Nephron progenitor cell (in vitro differentiated cells): ENCODE measurements around the gene DAB1.

ENCODE experiments used
- DNase-seq: peaks from one replicate; pipeline ENCODE4 v3.0.0; 2021
- H3K27ac Mint-ChIP-seq: 2 replicates; pipeline ENCODE4 v1.8.0; 2021; ENCODE audit warnings: mild to moderate bottlenecking, moderate library complexity, mixed read lengths
- H3K27me3 Mint-ChIP-seq: 2 replicates; pipeline ENCODE4 v1.8.0; 2021; ENCODE audit warnings: mild to moderate bottlenecking, low read depth, mixed read lengths; ENCODE audit not compliant: poor library complexity
- H3K36me3 Mint-ChIP-seq: 2 replicates; pipeline ENCODE4 v1.8.0; 2021; ENCODE audit warnings: low read depth, mixed read lengths
- H3K4me1 Mint-ChIP-seq: 2 replicates; pipeline ENCODE4 v1.8.0; 2021; ENCODE audit warnings: mixed read lengths
- H3K4me3 Mint-ChIP-seq: 2 replicates; pipeline ENCODE4 v1.8.0; 2021; ENCODE audit warnings: mild to moderate bottlenecking, moderate library complexity, mixed read lengths
- H3K9me3 Mint-ChIP-seq: 2 replicates; pipeline ENCODE4 v1.8.0; 2021; ENCODE audit warnings: mild to moderate bottlenecking, moderate library complexity, mixed read lengths
- CTCF ChIP-seq: fragments of 200-600 bp; sonication (generic); IDR thresholded peaks from 2 replicates; pipeline ENCODE4 v1.5.0; 2021; ENCODE audit warnings: antibody characterized with exemption

DAB1 gene

DNA sequence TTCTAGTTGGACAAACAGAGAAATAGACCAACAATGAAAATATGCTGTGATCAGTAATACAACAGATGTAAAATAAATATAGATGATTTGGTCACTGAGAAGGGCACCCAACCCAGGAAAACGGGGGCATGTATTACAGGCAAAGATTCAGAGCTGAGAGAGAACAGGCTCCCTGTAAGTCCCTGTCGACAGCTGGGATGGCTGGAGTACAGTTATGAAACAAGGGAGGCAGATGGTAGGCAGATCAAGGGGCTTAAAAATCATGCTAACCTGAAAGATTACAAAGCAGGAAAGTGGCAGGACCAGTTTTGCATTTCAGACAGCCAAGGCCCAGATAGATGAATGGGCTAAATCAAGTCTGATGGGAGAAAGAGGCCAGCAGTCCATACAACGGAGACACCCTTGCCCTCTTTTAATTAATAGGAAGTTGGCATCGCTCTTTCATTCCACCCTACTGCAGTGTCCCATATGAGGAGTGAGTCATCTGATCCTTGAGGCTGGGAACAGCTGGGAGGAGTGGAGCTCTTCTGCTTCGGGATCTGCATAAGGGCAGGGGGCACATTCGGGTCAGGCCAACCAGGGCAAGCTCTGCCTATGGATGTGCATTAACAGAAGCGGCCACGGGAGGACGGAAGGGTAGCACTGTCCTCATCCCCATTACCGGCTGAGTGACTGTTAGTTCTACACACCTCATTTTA is 171.1 kb downstream of the DAB1 start:
- H3K27ac Mint-ChIP-seq, result no peak overlapping the region
- no peaks in the 10 kb centered on the region for H3K27me3 Mint-ChIP-seq
- no peak overlapping the region for H3K4me3 Mint-ChIP-seq
- TF ChIP-seq CTCF, result no peak
- no peak for DNase-seq
- no peaks in the 10 kb centered on the region for H3K36me3 Mint-ChIP-seq
- H3K4me1 Mint-ChIP-seq, result peaks cover 6% of the 10 kb centered on the region
- H3K9me3 Mint-ChIP-seq, result peaks cover 3% of the 10 kb centered on the region

DNA sequence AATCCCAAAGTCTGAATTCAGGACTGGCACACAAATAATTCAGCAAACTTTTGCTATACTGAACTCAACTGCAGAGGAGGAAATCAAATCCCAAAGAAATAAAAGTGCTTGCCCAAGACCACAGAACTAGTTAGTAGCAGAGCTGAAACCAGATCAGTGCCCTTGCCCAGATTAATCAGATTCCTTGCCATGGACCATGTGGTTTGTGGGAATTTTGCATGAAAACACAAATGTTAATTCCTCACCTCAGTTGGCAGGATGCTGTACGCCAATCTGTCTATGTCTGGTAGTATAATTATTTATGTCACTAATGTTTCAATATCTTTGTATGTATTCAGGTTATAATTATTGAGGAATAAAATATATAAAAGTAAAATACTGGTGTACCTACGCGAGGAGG is 173.8 kb downstream of the DAB1 start:
- Mint-ChIP-seq H3K27me3 (no peaks in the 10 kb centered on the region), H3K9me3 (peaks cover 21% of the 10 kb centered on the region), H3K27ac (no peak overlapping the region), H3K4me3 (no peak overlapping the region), H3K36me3 (no peaks in the 10 kb centered on the region), H3K4me1 (peaks cover 6% of the 10 kb centered on the region)
- DNase-seq, result no peak
- no peak for TF ChIP-seq CTCF

DNA sequence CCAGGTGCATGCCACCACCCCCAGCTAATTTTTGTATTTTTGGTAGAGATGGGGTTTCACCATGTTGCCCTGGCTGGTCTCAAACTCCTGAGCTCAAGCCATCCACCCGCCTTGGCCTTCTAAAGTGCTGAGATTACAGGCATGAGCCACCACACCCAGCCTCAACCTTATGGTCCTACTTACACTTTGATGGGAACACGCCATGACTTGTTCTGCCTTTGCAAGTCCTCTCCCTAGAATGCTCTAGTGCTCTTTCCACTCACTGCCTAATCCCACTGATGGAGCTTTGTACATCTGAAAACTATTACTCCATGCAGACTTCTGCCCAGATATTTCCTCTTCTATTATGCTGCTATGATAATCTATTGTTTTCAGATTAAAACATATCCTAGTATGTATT is 174.3 kb downstream of the DAB1 start:
- H3K27ac Mint-ChIP-seq, result no peak overlapping the region
- no peaks in the 10 kb centered on the region for H3K27me3 Mint-ChIP-seq
- H3K4me1 Mint-ChIP-seq, result peaks cover 6% of the 10 kb centered on the region
- H3K4me3 Mint-ChIP-seq, result no peak overlapping the region
- peaks cover 25% of the 10 kb centered on the region for H3K9me3 Mint-ChIP-seq
- TF ChIP-seq CTCF, result no peak
- no peaks in the 10 kb centered on the region for H3K36me3 Mint-ChIP-seq
- DNase-seq, result no peak

DNA sequence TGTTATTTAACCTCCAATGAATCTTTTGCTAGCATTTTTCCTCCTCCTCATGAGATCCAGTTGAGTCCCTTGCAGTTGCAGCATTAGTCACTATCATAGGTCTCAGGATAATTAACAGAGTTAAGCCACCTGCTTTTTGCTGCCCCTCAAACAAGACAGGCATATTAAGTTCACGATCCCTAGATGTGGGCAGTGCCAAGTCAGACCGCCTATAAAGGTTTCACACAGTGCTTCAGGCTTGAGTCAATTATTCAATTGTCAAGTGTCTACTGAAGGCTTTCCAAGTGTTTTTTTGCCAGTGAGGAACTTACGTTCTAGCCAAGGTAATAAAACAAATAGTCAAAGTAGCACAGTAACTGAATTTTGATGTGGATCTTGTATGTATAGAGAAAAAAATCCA is 175.0 kb downstream of the DAB1 start:
- H3K4me1 Mint-ChIP-seq, result peaks cover 6% of the 10 kb centered on the region
- no peaks in the 10 kb centered on the region for H3K27me3 Mint-ChIP-seq
- no peak for TF ChIP-seq CTCF
- H3K27ac Mint-ChIP-seq, result no peak overlapping the region
- no peak for DNase-seq
- H3K9me3 Mint-ChIP-seq, result peaks cover 25% of the 10 kb centered on the region
- H3K36me3 Mint-ChIP-seq, result no peaks in the 10 kb centered on the region
- H3K4me3 Mint-ChIP-seq, result no peak overlapping the region

DNA sequence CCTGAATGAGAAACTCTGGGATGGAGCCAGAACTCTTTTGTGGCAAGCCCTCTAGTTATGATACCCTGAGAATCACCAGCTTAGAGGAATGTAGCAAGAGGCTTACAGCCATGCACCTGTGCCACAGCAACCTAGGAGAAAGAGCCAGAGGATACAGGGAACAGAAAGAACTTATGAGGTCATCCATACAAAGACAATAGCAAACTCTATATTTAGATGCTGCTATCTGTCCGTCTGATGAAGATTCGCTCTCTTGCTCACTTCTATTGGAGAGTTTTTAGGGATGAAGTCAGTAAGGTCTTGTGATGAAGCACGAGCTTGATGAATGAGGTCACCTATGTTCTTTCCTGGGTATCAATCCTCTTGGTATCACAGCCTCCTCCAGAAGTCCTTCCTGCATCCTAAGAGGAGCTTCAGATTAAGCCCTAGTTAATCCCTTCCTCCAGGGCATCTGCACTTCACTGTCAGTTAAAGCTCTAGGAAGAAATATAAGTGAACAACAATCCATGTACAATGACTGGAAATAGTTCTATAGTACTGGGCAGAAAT is 185.6 kb downstream of the DAB1 start:
- TF ChIP-seq CTCF, result no peak
- H3K36me3 Mint-ChIP-seq, result no peaks in the 10 kb centered on the region
- DNase-seq, result no peak
- no peaks in the 10 kb centered on the region for H3K4me1 Mint-ChIP-seq
- no peak overlapping the region for H3K4me3 Mint-ChIP-seq
- peaks cover 3% of the 10 kb centered on the region for H3K27me3 Mint-ChIP-seq
- H3K27ac Mint-ChIP-seq, result no peak overlapping the region
- H3K9me3 Mint-ChIP-seq, result no peaks in the 10 kb centered on the region
